Measurements from ENCODE around the gene TAB3. TPM values are rescaled to one million over a fixed set of nuclear protein-coding genes. Genes with fewer than 3 reads are reported as not detected.

The TAB3 gene
- total and polyA plus RNA-seq, 2 of the 4 experiments (the other 2 are of a cell fraction) = 4.7 to 6.4 TPM

DNA sequence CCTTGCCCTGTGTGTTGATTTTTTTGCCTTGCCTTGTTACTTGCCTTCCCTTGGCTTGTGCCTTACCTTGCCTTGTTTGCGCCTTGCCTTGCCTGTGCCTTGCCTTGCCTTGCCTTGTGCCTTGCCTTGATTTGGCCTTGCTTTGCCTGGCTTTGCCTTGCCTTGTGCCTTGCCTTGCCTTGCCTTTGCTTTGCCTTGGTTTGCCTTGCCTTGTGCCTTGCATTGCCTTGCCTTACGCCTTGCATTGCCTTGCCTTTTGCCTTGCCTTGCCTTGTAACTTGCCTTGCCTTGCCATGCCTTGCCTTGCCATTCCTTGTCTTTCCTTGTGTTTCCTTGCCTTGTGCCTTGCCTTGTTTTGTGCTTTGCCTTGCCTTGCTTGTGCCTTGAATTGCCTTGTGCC is 94.6 kb downstream of the TAB3 start:
- intact Hi-C loops (cut with micrococcal nuclease) = no loop called here
- dilution Hi-C loops (cut with HindIII; ENCODE audit: low sequenced_read_pairs, unreplicated experiment) = no loop called here
- Histone ChIP-seq H2AK5ac (ENCODE audit: low read depth, low read length) (no peak overlapping the region), H2BK15ac (ENCODE audit: low read depth, low read length) (no peak overlapping the region), H3K9me3 (ENCODE audit: control insufficient read depth, insufficient read depth, low read length) (peaks cover 29% of the 10 kb centered on the region), H3K79me1 (ENCODE audit: low read depth in 1 of 2, low read length in 2 of 2) (no peaks in the 10 kb centered on the region), H4K91ac (ENCODE audit: insufficient read depth, low read depth, low read length) (no peak overlapping the region), H3K9ac (ENCODE audit: low read depth, low read length) (no peak overlapping the region), H3K27me3 (ENCODE audit: control insufficient read depth, insufficient read depth, low read length) (no peaks in the 10 kb centered on the region), H3K4me1 (ENCODE audit: control insufficient read depth, insufficient read depth, low read length) (no peaks in the 10 kb centered on the region), H3K56ac (ENCODE audit: extremely low read depth, insufficient read depth, low read length) (no peak overlapping the region), H3K4me3 (ENCODE audit: insufficient read depth, low read depth, low read length) (no peak overlapping the region), H2AFZ (replicated peaks; ENCODE audit: low read length, poor library complexity) (no peak overlapping the region), H3K9me1 (ENCODE audit: insufficient read depth, low read length) (peaks cover 3% of the 10 kb centered on the region; the same call in 1 of the 2 replicates), H2BK20ac (ENCODE audit: low read depth, low read length) (no peak overlapping the region), H3K4me2 (ENCODE audit: low read depth, low read length) (no peak overlapping the region), H4K5ac (ENCODE audit: low read depth, low read length) (no peak overlapping the region), H2BK120ac (ENCODE audit: low read depth, low read length) (no peak overlapping the region), H3K4ac (ENCODE audit: low read depth, low read length) (no peak overlapping the region), H3K14ac (replicated peaks; ENCODE audit: low read depth, low read length) (no peak overlapping the region), H3K36me3 (ENCODE audit: control insufficient read depth, insufficient read depth, low read length) (no peaks in the 10 kb centered on the region), H3K23ac (ENCODE audit: low read depth, low read length) (no peak overlapping the region), H3K27ac (ENCODE audit: insufficient read depth, low read length) (no peak overlapping the region), H3K18ac (ENCODE audit: low read depth, low read length) (no peak overlapping the region), H2AK9ac (replicated peaks; ENCODE audit: low read depth, low read length, poor library complexity) (no peak overlapping the region), H2BK5ac (ENCODE audit: low read depth, low read length, poor library complexity, severe bottlenecking) (no peak overlapping the region), H4K20me1 (ENCODE audit: insufficient read depth, low read length) (no peaks in the 10 kb centered on the region), H4K8ac (ENCODE audit: low read depth in 2 of 2, low read length in 2 of 2) (no peak overlapping the region)
- ATAC-seq (ENCODE audit: low read depth) (no peak), DNase-seq (no peak)
- 58% methylated on average over 2 of the region's 2 CpGs; no CpG with 5 or more reads in 1 of the 2 experiments for WGBS, 2 experiments (ENCODE audit: extremely low coverage in 2 of 2, insufficient read length in 1 of 2)
- POLR2A ChIA-PET (ENCODE audit: unreplicated experiment) = no interaction called here
- no TSS peak for BruUV-seq (replicated peaks)
- in situ Hi-C loops (cut with MboI; ENCODE audit: low sequenced_read_pairs) = no loop called here
- CTCF ChIA-PET = no interaction called here
- TF ChIP-seq FOS (IDR thresholded peaks at IDR 0.05; ENCODE audit: low read depth, low read length) (no peak), MAZ (IDR thresholded peaks at IDR 0.05; ENCODE audit: borderline replicate concordance, low read depth, low read length) (no peak), POLR2A (IDR thresholded peaks at IDR 0.05; ENCODE audit: low read depth, low read length) (no peak), SMC3 (IDR thresholded peaks at IDR 0.05; ENCODE audit: low read depth, low read length) (no peak), MXI1 (IDR thresholded peaks at IDR 0.05; ENCODE audit: borderline replicate concordance, low read depth, low read length) (no peak), CHD1 (IDR thresholded peaks at IDR 0.05; ENCODE audit: low read depth, low read length) (no peak), NFE2L2 (IDR thresholded peaks at IDR 0.05; ENCODE audit: low read depth, low read length) (no peak), BHLHE40 (IDR thresholded peaks at IDR 0.05; ENCODE audit: low read depth, low read length) (no peak), MAFK (IDR thresholded peaks at IDR 0.05; ENCODE audit: low read depth, low read length) (no peak), RAD21 (IDR thresholded peaks at IDR 0.05; ENCODE audit: low read length) (no peak), RFX5 (IDR thresholded peaks at IDR 0.05; ENCODE audit: low read depth, low read length) (no peak), CEBPB (IDR thresholded peaks at IDR 0.05; ENCODE audit: low read depth, low read length) (no peak), RCOR1 (IDR thresholded peaks at IDR 0.05; ENCODE audit: insufficient replicate concordance, low read length) (no peak)
- TF ChIP-seq, protein P1, sequence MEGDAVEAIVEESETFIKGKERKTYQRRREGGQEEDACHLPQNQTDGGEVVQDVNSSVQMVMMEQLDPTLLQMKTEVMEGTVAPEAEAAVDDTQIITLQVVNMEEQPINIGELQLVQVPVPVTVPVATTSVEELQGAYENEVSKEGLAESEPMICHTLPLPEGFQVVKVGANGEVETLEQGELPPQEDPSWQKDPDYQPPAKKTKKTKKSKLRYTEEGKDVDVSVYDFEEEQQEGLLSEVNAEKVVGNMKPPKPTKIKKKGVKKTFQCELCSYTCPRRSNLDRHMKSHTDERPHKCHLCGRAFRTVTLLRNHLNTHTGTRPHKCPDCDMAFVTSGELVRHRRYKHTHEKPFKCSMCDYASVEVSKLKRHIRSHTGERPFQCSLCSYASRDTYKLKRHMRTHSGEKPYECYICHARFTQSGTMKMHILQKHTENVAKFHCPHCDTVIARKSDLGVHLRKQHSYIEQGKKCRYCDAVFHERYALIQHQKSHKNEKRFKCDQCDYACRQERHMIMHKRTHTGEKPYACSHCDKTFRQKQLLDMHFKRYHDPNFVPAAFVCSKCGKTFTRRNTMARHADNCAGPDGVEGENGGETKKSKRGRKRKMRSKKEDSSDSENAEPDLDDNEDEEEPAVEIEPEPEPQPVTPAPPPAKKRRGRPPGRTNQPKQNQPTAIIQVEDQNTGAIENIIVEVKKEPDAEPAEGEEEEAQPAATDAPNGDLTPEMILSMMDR (conservative IDR thresholded peaks at IDR 0.05; ENCODE audit: low read depth, low read length) = no peak
- TF ChIP-seq, protein P2, sequence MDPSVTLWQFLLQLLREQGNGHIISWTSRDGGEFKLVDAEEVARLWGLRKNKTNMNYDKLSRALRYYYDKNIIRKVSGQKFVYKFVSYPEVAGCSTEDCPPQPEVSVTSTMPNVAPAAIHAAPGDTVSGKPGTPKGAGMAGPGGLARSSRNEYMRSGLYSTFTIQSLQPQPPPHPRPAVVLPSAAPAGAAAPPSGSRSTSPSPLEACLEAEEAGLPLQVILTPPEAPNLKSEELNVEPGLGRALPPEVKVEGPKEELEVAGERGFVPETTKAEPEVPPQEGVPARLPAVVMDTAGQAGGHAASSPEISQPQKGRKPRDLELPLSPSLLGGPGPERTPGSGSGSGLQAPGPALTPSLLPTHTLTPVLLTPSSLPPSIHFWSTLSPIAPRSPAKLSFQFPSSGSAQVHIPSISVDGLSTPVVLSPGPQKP (IDR thresholded peaks at IDR 0.05; ENCODE audit: borderline replicate concordance, low read depth, low read length) = no peak
- TF ChIP-seq, protein P3, sequence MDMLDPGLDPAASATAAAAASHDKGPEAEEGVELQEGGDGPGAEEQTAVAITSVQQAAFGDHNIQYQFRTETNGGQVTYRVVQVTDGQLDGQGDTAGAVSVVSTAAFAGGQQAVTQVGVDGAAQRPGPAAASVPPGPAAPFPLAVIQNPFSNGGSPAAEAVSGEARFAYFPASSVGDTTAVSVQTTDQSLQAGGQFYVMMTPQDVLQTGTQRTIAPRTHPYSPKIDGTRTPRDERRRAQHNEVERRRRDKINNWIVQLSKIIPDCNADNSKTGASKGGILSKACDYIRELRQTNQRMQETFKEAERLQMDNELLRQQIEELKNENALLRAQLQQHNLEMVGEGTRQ (IDR thresholded peaks at IDR 0.05; ENCODE audit: low read depth, low read length) = no peak

Measured in IMR-90 (cell line).